ENCODE results near the gene OR4F6. TPM values are rescaled to one million over a fixed set of nuclear protein-coding genes. Genes with fewer than 3 reads are reported as not detected.

Gene OR4F6
- total and polyA plus RNA-seq, 5 donors: not detected

DNA sequence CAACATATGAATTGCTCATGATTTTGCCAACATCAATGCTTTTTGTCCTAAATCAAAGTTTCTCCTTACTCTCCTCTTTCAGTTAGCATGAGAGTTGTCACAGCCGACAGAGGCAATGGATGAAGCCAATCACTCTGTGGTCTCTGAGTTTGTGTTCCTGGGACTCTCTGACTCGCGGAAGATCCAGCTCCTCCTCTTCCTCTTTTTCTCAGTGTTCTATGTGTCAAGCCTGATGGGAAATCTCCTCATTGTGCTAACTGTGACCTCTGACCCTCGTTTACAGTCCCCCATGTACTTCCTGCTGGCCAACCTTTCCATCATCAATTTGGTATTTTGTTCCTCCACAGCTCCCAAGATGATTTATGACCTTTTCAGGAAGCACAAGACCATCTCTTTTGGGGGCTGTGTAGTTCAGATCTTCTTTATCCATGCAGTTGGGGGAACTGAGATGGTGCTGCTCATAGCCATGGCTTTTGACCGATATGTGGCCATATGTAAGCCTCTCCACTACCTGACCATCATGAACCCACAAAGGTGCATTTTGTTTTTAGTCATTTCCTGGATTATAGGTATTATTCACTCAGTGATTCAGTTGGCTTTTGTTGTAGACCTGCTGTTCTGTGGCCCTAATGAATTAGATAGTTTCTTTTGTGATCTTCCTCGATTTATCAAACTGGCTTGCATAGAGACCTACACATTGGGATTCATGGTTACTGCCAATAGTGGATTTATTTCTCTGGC, 2.5 kb downstream of the OR4F6 start:
- no peaks in the 10 kb centered on the region for H3K9me3 ChIP-seq (ENCODE audit: control insufficient read depth, low read length)
- 66% methylated on average over 6 of the region's 6 CpGs for WGBS

DNA sequence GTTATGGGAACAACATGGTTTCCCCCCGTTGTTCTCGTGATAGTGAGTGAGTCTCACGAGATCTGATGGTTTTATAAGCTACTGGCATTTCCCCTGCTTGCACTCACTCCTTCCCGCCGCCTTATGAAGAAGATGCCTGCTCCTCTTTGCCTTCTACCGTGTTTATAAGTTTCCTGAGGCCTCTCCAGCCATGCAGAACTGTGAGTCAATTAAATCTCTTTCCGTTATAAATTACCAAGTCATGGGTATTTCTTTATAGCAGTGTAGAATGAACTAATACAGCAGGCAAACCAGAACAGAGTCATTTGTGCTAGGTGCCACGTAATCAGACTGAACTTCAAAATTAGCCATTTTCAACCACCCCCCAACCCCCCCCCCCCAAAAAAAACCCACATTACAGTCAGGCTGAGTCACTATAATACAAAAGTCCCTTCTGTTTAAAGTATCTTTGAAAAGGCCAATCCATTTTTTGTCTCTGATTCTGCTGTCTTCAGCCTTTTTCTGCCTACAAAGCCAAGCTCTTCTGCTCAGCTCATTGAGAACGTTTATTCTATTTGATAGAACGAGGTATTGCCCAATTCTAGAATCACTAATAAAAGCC, 4.1 kb downstream of the OR4F6 start:
- H3K4me3 ChIP-seq (ENCODE audit: low read length): no peak overlapping the region
- intact Hi-C loops (cut with DNase I): no loop called here
- no peaks in the 10 kb centered on the region for H3K9me3 ChIP-seq (ENCODE audit: control insufficient read depth, low read length)
- no peaks in the 10 kb centered on the region for H3K4me1 ChIP-seq (ENCODE audit: control insufficient read depth, insufficient read depth, low read length)
- H3K27ac ChIP-seq (ENCODE audit: low read length): no peak overlapping the region
- 54% methylated on average over 10 of the region's 10 CpGs for WGBS
- ATAC-seq (no peak), DNase-seq (no peak)
- no peaks in the 10 kb centered on the region for H3K27me3 ChIP-seq (ENCODE audit: control insufficient read depth, insufficient read depth)

More for the DNA sequence above, 2.5 kb downstream of the OR4F6 start:
- Histone ChIP-seq H3K4me3 (ENCODE audit: low read length) (no peak overlapping the region), H3K27me3 (ENCODE audit: control insufficient read depth, insufficient read depth) (no peaks in the 10 kb centered on the region), H3K27ac (ENCODE audit: low read length) (no peak overlapping the region), H3K4me1 (ENCODE audit: control insufficient read depth, insufficient read depth, low read length) (no peaks in the 10 kb centered on the region)
- DNase-seq (no peak), ATAC-seq (no peak)
- intact Hi-C loops (cut with DNase I): no loop called here

DNA sequence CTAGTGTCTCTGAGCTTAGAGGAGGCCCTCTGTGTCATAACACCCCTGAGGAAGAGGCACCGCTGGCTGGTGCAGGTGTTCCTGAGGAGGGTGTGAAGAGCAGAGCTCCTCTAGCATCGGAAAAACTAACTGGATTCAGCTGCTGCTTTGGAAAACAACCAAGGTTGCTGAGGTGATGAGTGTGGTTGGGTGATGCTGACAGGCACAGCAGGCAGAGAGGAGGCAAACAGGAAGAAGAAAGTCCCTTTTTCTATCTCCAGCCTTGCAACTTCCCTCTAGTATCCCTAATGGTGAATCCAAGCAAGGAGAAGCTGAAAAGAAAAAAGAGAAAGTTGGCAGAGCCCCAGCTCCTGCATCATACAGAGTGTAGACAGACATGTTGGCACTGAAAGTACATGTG, 4.9 kb downstream of the OR4F6 start:
- ATAC-seq: no peak
- 50% methylated on average over 2 of the region's 2 CpGs for WGBS
- intact Hi-C loops (cut with DNase I): no loop called here
- Histone ChIP-seq H3K4me1 (ENCODE audit: control insufficient read depth, insufficient read depth, low read length) (no peaks in the 10 kb centered on the region), H3K9me3 (ENCODE audit: control insufficient read depth, low read length) (no peaks in the 10 kb centered on the region), H3K27me3 (ENCODE audit: control insufficient read depth, insufficient read depth) (no peaks in the 10 kb centered on the region), H3K4me3 (ENCODE audit: low read length) (no peak overlapping the region), H3K27ac (ENCODE audit: low read length) (no peak overlapping the region)
- DNase-seq: no peak

DNA sequence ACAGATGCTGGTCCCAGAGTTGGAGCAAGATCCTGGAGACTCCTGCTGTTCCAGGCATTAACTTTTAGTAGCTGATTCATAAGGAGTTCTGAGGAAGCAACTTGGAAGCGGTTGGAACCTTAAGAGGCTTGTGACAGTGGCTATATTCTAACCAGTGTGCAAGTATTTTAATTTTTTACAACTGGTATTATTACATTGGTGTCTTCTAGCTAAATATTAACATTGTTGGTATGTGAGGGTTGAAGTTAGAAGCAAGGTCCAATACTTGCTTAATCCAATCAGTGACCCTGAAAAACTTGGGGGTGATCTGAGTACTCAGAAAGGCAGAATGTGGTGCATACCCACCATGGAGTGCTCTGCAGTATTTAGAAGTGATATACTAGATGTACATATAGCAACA, 7.1 kb downstream of the OR4F6 start:
- no peaks in the 10 kb centered on the region for H3K9me3 ChIP-seq (ENCODE audit: control insufficient read depth, low read length)
- 82% methylated on average over 1 of the region's 1 CpG for WGBS
- H3K27me3 ChIP-seq (ENCODE audit: control insufficient read depth, insufficient read depth): no peaks in the 10 kb centered on the region
- no peak overlapping the region for H3K4me3 ChIP-seq (ENCODE audit: low read length)
- no peak overlapping the region for H3K27ac ChIP-seq (ENCODE audit: low read length)
- ATAC-seq: no peak
- intact Hi-C loops (cut with DNase I): no loop called here
- no peak for DNase-seq
- no peaks in the 10 kb centered on the region for H3K4me1 ChIP-seq (ENCODE audit: control insufficient read depth, insufficient read depth, low read length)

DNA sequence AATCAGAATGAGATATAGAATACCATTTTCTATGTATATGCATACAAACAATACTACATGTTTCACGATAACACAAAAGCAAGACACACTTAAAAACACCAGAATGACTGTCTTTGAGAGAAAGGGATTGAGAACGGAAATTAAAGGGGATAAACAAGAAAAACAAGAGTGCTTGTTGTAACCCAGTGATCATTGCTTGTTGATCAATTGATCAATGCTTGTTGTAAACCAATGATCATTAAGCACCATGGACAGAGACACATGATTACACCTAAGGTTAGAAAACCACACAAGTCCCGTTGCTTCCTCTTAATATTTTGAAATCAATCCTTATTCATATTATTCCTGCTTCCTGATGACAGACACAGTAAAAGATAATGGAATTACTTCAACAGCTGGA, 7.6 kb downstream of the OR4F6 start:
- no peak for DNase-seq
- intact Hi-C loops (cut with DNase I): no loop called here

DNA sequence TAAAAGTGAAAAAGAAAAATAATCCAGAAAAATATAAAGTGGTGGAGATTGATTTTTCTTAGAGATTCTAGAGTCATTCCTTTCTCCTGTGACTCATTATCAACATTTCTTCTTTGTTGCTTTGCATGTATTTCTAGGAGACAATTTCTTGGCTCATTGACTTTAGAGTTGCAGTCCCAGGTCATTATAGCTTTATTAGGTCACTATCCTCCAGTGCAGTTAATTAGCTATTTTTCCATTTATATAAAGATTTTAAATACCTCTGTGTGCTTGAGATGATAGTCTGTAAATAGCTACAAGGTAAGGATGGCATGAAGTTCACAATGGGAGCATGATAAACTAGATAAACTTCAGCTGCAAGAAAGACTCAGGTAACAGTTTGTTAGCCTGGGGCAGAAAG, 8.6 kb downstream of the OR4F6 start, which contains the start of gene OR4F15:
OR4F15 (plus strand) TSS at position 301 of the 400 bp plus-strand sequence. CDS start 5,985 bp downstream, outside the sequence.
- Histone ChIP-seq H3K27me3 (ENCODE audit: control insufficient read depth, insufficient read depth) (no peaks in the 10 kb centered on the region), H3K4me1 (ENCODE audit: control insufficient read depth, insufficient read depth, low read length) (no peaks in the 10 kb centered on the region), H3K9me3 (ENCODE audit: control insufficient read depth, low read length) (no peaks in the 10 kb centered on the region), H3K27ac (ENCODE audit: low read length) (no peak within 1 kb of the TSS), H3K4me3 (ENCODE audit: low read length) (no peak within 1 kb of the TSS)
- no peak for DNase-seq
- no peak for ATAC-seq
- intact Hi-C loops (cut with DNase I): no loop called here

More for the DNA sequence above, 7.6 kb downstream of the OR4F6 start:
- Histone ChIP-seq H3K27ac (ENCODE audit: low read length) (no peak overlapping the region), H3K4me3 (ENCODE audit: low read length) (no peak overlapping the region), H3K4me1 (ENCODE audit: control insufficient read depth, insufficient read depth, low read length) (no peaks in the 10 kb centered on the region), H3K9me3 (ENCODE audit: control insufficient read depth, low read length) (no peaks in the 10 kb centered on the region), H3K27me3 (ENCODE audit: control insufficient read depth, insufficient read depth) (no peaks in the 10 kb centered on the region)
- WGBS: 49% methylated on average over 3 of the region's 3 CpGs
- ATAC-seq: no peak

DNA sequence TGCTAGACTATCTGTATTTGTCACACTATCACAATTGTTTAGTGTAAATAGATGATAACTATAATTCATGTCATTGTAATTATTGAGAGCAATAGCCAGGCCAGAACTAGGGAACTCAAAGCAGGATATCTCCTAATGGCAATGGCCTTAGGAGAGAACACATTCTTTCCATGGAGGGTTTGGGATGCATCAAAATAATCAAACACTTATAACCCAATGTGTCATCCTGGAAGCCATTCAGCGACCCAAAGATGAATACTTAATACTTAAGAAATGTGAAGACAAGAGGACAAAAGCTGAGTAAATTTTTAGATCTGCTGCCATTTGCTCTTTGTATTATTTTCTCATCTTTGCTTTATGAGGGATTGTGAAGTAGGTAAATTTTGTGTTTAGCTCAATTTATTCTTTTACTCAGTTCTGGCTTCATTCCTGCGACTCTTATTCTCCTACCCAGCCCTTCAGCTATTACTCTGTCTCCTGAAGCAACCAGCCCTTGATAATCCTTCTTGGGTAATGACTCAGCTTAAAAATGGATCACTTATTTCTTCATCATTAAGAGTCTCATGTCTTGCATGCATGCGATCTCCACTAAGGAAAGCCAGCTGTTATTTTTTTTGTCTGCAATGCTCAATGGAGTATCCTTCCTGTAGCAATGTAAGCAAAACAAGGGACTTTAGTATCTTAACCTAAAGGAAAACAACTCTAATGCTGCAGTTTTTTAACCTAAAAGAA, 10.7 kb downstream of the OR4F6 start:
- Histone ChIP-seq H3K27ac (ENCODE audit: low read length) (no peak overlapping the region), H3K4me3 (ENCODE audit: low read length) (no peak overlapping the region), H3K4me1 (ENCODE audit: control insufficient read depth, insufficient read depth, low read length) (no peaks in the 10 kb centered on the region), H3K27me3 (ENCODE audit: control insufficient read depth, insufficient read depth) (no peaks in the 10 kb centered on the region), H3K9me3 (ENCODE audit: control insufficient read depth, low read length) (no peaks in the 10 kb centered on the region)
- WGBS: 75% methylated on average over 3 of the region's 3 CpGs
- intact Hi-C loops (cut with DNase I): no loop called here
- DNase-seq (no peak), ATAC-seq (no peak)

DNA sequence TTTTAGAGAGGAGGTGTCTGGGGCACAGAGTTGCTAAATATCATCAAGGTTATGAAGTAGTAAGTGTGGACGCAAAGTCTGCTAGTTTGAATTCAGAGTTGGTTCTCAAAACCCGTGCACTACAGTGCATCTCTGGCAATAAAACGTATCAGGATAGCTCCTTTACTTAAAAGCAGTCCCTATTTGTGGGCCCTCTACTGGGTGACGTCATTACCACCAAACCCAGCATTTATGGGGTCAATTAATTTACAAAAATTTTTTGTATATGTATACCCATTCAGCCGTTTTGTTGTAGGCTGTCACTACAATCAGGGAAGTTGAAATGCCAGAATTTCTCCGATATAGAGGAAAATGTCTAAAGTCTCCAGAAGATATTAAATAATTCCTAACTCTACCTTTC, 17.5 kb downstream of the OR4F6 start:
- intact Hi-C loops (cut with DNase I): no loop called here
- H3K4me3 ChIP-seq (ENCODE audit: low read length): no peak overlapping the region
- no peak for DNase-seq
- no peaks in the 10 kb centered on the region for H3K4me1 ChIP-seq (ENCODE audit: control insufficient read depth, insufficient read depth, low read length)
- no peak overlapping the region for H3K27ac ChIP-seq (ENCODE audit: low read length)
- no peak for ATAC-seq
- no peaks in the 10 kb centered on the region for H3K27me3 ChIP-seq (ENCODE audit: control insufficient read depth, insufficient read depth)
- WGBS: 68% methylated on average over 6 of the region's 6 CpGs
- H3K9me3 ChIP-seq (ENCODE audit: control insufficient read depth, low read length): no peaks in the 10 kb centered on the region

DNA sequence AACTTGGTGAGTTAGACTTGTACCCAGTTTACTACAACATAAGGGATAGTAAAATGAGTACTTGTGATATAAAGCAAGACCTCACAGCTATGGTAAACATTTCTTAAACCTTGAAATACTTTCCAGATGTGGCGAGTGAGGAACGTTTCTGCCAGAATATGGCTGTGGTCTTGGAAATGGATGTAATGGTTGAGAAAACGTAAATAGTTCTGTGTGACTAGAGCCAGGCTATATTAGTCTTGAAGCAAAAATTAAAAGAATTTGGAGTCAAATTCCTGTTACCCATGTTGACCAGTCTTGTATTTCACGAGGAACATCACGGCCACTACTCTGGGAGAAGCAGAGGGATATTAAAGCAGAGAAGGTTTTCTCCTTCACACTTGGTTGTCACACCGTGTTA, 23.9 kb downstream of the OR4F6 start:
- Histone ChIP-seq H3K27ac (ENCODE audit: low read length) (no peak overlapping the region), H3K4me3 (ENCODE audit: low read length) (no peak overlapping the region), H3K27me3 (ENCODE audit: control insufficient read depth, insufficient read depth) (no peaks in the 10 kb centered on the region), H3K4me1 (ENCODE audit: control insufficient read depth, insufficient read depth, low read length) (no peaks in the 10 kb centered on the region), H3K9me3 (ENCODE audit: control insufficient read depth, low read length) (no peaks in the 10 kb centered on the region)
- intact Hi-C loops (cut with DNase I): no loop called here
- DNase-seq (no peak), ATAC-seq (no peak)
- 72% methylated on average over 6 of the region's 6 CpGs for WGBS

DNA sequence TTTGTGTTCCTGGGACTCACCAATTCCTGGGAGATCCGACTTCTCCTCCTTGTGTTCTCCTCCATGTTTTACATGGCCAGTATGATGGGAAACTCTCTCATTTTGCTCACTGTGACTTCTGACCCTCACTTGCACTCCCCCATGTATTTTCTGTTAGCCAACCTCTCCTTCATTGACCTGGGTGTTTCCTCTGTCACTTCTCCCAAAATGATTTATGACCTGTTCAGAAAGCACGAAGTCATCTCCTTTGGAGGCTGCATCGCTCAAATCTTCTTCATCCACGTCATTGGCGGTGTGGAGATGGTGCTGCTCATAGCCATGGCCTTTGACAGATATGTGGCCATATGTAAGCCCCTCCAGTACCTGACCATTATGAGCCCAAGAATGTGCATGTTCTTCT, 25.5 kb downstream of the OR4F6 start:
- WGBS: 72% methylated on average over 5 of the region's 5 CpGs
- Histone ChIP-seq H3K4me3 (ENCODE audit: low read length) (no peak overlapping the region), H3K9me3 (ENCODE audit: control insufficient read depth, low read length) (no peaks in the 10 kb centered on the region), H3K27ac (ENCODE audit: low read length) (no peak overlapping the region), H3K4me1 (ENCODE audit: control insufficient read depth, insufficient read depth, low read length) (no peaks in the 10 kb centered on the region), H3K27me3 (ENCODE audit: control insufficient read depth, insufficient read depth) (no peaks in the 10 kb centered on the region)
- intact Hi-C loops (cut with DNase I): no loop called here
- no peak for DNase-seq
- ATAC-seq: no peak

DNA sequence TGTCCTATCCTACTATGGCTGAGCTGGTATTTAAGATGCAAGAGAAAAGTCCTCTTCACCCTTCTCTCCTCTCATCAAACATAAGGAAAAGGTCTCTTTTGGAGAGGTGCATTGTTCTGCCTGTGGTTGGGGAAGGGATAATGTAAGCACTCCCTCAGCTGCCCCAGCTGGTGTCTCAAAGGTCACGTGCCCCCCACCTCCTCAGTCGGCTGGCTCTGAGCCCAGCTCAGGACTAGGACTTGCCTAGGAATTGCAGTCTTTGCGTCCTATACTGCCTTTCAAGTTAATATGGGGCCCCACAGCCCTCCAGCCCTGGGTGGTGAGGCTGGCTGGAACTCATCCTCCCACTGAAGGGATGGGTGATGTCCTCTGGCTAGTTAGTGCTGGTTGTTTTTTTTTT, 38.3 kb downstream of the OR4F6 start:
- Histone ChIP-seq H3K9me3 (ENCODE audit: control insufficient read depth, low read length) (no peaks in the 10 kb centered on the region), H3K27me3 (ENCODE audit: control insufficient read depth, insufficient read depth) (no peaks in the 10 kb centered on the region), H3K4me1 (ENCODE audit: control insufficient read depth, insufficient read depth, low read length) (no peaks in the 10 kb centered on the region), H3K4me3 (ENCODE audit: low read length) (no peak overlapping the region), H3K27ac (ENCODE audit: low read length) (no peak overlapping the region)
- intact Hi-C loops (cut with DNase I): no loop called here
- ATAC-seq (no peak), DNase-seq (no peak)
- 68% methylated on average over 3 of the region's 3 CpGs for WGBS
